Measurements from ENCODE around the gene PCDH9.

PCDH9 gene

DNA sequence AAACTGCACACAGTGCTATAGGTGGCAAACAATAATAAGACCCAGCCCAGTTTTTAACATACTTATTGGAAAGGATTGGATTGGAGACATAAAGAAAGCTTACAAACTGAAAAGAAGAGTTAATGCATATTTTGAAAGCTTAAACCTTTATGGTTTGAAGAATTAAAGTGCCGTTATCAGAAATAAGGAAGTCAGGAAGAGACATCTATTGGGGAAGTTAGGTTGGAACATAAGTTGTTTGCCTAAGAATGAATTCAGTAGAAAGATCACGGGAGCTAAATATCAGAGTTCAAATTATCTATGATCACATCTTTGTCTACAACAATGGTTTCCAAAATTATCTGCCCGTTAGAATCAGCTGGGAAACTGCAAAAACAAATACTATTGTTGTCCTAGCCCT is 767.9 kb downstream of the PCDH9 start:
- H3K36me3 ChIP-seq (ENCODE audit: control insufficient read depth, insufficient read depth, low read length): no peaks in the 10 kb centered on the region
- TF ChIP-seq, protein P1, sequence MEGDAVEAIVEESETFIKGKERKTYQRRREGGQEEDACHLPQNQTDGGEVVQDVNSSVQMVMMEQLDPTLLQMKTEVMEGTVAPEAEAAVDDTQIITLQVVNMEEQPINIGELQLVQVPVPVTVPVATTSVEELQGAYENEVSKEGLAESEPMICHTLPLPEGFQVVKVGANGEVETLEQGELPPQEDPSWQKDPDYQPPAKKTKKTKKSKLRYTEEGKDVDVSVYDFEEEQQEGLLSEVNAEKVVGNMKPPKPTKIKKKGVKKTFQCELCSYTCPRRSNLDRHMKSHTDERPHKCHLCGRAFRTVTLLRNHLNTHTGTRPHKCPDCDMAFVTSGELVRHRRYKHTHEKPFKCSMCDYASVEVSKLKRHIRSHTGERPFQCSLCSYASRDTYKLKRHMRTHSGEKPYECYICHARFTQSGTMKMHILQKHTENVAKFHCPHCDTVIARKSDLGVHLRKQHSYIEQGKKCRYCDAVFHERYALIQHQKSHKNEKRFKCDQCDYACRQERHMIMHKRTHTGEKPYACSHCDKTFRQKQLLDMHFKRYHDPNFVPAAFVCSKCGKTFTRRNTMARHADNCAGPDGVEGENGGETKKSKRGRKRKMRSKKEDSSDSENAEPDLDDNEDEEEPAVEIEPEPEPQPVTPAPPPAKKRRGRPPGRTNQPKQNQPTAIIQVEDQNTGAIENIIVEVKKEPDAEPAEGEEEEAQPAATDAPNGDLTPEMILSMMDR (IDR thresholded peaks at IDR 0.05; ENCODE audit: insufficient read depth, low read length, poor library complexity, severe bottlenecking): no peak
- H3K4me3 ChIP-seq (replicated peaks; ENCODE audit: low read depth, low read length): no peak overlapping the region
- H3K27me3 ChIP-seq (replicated peaks; ENCODE audit: control insufficient read depth, insufficient read depth, low read length): no peaks in the 10 kb centered on the region
- DNase-seq (ENCODE audit: extremely low read depth, insufficient read length): no peak

DNA sequence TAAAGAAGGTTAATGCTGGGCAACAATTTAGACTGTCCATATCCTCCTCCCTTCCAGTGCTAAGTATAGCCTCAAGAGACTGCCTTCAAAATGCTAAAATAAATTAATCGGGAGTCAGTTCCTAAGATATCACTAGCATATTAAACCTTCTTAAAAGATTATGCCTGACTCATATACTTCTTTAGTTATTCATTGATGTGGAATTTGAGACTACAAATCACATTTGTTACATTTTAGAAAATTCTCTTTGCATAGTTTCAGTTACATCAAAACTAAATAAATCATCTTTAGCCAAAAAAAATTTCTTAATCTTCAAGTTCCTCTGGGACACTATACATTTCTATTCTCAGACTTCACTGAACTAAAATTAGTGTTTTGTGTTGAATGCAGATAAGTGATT is 769.1 kb downstream of the PCDH9 start:
- H3K27me3 ChIP-seq (replicated peaks; ENCODE audit: control insufficient read depth, insufficient read depth, low read length): no peaks in the 10 kb centered on the region
- H3K4me3 ChIP-seq (replicated peaks; ENCODE audit: low read depth, low read length): no peak overlapping the region
- no peak for DNase-seq (ENCODE audit: extremely low read depth, insufficient read length)
- TF ChIP-seq, protein P1 (IDR thresholded peaks at IDR 0.05; ENCODE audit: insufficient read depth, low read length, poor library complexity, severe bottlenecking): no peak
- no peaks in the 10 kb centered on the region for H3K36me3 ChIP-seq (ENCODE audit: control insufficient read depth, insufficient read depth, low read length)

DNA sequence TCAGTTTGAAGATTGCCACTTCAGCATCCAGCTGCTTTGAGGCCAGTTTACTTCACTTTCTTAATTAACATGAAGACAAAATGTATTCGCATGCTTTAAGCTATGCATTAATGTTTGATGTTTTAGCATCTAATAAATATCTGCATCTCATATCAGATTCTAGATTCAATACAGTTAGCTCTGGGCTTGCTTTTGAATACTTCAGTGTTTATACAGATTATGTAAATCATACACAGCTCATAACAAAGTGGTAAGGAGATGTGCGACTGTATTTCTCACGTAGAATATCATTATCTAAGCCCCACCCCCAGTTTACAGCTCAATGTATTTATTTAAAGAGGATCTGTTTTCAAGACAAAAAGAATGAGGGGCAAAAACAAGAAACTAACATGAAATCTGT is 770.5 kb downstream of the PCDH9 start:
- no peaks in the 10 kb centered on the region for H3K27me3 ChIP-seq (replicated peaks; ENCODE audit: control insufficient read depth, insufficient read depth, low read length)
- H3K36me3 ChIP-seq (ENCODE audit: control insufficient read depth, insufficient read depth, low read length): no peaks in the 10 kb centered on the region
- TF ChIP-seq, protein P1 (IDR thresholded peaks at IDR 0.05; ENCODE audit: insufficient read depth, low read length, poor library complexity, severe bottlenecking): no peak
- no peak for DNase-seq (ENCODE audit: extremely low read depth, insufficient read length)
- H3K4me3 ChIP-seq (replicated peaks; ENCODE audit: low read depth, low read length): no peak overlapping the region

DNA sequence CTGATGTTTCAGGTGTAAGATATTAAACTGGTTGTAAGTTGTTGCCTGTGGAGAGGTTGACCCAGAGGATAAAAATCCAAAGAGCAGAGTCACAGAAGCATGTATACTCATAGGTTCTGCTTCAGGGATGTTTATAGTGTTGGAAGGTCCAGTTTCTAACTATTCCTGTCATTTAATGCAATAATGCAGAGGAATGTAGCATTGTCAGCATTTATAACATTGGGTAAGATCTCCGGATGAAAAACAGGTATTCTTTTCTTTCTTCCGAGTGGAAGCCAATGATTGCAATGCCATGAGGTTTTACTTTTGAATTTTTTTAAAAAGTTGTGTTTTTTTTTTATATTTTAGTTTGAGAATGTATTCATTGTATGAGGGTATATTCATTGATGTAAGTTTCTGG is 771.0 kb downstream of the PCDH9 start:
- Histone ChIP-seq H3K27me3 (replicated peaks; ENCODE audit: control insufficient read depth, insufficient read depth, low read length) (no peaks in the 10 kb centered on the region), H3K36me3 (ENCODE audit: control insufficient read depth, insufficient read depth, low read length) (no peaks in the 10 kb centered on the region), H3K4me3 (replicated peaks; ENCODE audit: low read depth, low read length) (no peak overlapping the region)
- TF ChIP-seq, protein P1 (IDR thresholded peaks at IDR 0.05; ENCODE audit: insufficient read depth, low read length, poor library complexity, severe bottlenecking): no peak
- DNase-seq (ENCODE audit: extremely low read depth, insufficient read length): no peak

DNA sequence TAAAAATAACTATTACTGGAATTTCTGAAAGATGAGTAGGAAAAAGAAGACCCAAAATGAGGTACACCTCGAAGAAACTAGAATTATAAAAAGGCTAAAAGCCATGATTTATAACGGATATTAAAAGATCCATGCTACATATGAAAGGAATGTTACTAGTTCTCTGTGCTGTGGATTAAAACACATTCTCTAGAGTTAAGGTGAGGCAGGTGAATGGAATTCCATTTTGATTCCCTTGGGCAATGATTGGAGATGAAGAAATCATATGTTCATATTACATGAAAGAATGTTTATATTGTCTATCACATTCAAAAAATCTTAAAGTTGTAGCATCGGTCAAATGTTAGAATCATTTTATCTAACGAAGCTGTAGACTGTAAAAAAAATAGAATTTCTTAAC is 783.7 kb downstream of the PCDH9 start:
- no peak overlapping the region for H3K4me3 ChIP-seq (replicated peaks; ENCODE audit: low read depth, low read length)
- H3K27me3 ChIP-seq (replicated peaks; ENCODE audit: control insufficient read depth, insufficient read depth, low read length): no peaks in the 10 kb centered on the region
- no peaks in the 10 kb centered on the region for H3K36me3 ChIP-seq (ENCODE audit: control insufficient read depth, insufficient read depth, low read length)
- TF ChIP-seq, protein P1 (IDR thresholded peaks at IDR 0.05; ENCODE audit: insufficient read depth, low read length, poor library complexity, severe bottlenecking): no peak
- no peak for DNase-seq (ENCODE audit: extremely low read depth, insufficient read length)

DNA sequence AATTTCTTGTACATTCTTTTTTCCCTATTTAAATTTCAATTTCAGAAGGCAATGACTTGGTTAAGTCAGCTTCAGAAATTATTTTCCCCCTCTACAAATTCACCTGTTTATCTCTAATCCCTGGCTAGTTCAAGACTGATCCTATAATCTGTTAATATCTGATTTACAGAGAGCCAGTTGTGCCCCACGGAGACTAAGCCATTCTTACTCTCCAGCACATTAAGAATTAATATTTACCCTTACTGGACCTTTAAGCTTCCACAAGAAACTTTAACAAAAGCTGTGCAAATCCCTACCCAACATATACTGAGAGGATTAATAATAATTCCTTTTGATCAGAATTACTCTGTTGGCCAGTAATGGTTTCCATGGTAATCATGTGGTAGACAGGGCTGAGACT is 786.2 kb downstream of the PCDH9 start:
- Histone ChIP-seq H3K27me3 (replicated peaks; ENCODE audit: control insufficient read depth, insufficient read depth, low read length) (no peaks in the 10 kb centered on the region), H3K4me3 (replicated peaks; ENCODE audit: low read depth, low read length) (no peak overlapping the region), H3K36me3 (ENCODE audit: control insufficient read depth, insufficient read depth, low read length) (no peaks in the 10 kb centered on the region)
- no peak for DNase-seq (ENCODE audit: extremely low read depth, insufficient read length)
- TF ChIP-seq, protein P1 (IDR thresholded peaks at IDR 0.05; ENCODE audit: insufficient read depth, low read length, poor library complexity, severe bottlenecking): no peak
